ENCODE measurements around the gene SMIM41.

DNA sequence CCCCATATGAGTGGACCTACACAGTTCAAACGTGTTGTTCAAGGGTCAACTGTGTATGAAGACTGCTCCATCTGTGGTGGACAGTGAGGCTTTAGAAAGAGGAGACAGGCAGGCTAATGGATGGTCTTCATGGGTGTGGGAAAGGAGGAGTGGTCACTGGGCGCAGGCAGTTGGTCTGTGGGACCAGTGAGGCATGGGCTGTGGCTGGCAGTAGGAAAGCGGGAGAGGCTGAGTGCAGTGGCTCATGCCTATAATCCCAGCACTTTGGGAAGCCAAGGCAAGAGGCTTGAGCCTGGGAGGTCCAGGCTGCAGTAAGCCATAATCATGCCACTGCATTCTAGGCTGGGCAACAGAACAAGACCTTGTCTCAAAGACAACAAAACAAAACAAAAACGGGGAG, 30.2 kb upstream of the SMIM41 start:
- TF ChIP-seq POLR2A (IDR thresholded peaks at IDR 0.05; ENCODE audit: low read depth), result no peak
- TF ChIP-seq, protein P1, sequence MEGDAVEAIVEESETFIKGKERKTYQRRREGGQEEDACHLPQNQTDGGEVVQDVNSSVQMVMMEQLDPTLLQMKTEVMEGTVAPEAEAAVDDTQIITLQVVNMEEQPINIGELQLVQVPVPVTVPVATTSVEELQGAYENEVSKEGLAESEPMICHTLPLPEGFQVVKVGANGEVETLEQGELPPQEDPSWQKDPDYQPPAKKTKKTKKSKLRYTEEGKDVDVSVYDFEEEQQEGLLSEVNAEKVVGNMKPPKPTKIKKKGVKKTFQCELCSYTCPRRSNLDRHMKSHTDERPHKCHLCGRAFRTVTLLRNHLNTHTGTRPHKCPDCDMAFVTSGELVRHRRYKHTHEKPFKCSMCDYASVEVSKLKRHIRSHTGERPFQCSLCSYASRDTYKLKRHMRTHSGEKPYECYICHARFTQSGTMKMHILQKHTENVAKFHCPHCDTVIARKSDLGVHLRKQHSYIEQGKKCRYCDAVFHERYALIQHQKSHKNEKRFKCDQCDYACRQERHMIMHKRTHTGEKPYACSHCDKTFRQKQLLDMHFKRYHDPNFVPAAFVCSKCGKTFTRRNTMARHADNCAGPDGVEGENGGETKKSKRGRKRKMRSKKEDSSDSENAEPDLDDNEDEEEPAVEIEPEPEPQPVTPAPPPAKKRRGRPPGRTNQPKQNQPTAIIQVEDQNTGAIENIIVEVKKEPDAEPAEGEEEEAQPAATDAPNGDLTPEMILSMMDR (IDR thresholded peaks at IDR 0.05), result no peak
- TF ChIP-seq POLR2AphosphoS5 (IDR thresholded peaks at IDR 0.05), result no peak
